Mesothelial cell of epicardium (in vitro differentiated cells): ENCODE measurements around the gene SH2D1A. TPM values are rescaled to one million over a fixed set of nuclear protein-coding genes. Genes with fewer than 3 reads are reported as not detected.
"Not testable (repeated sequence)": the region's sequence is repeated elsewhere in the genome, so short reads cannot be mapped to it uniquely, and the experiment has no call there.

Experiments used
- DNase-seq, 2 experiments: peaks; one replicate each; pipeline ENCODE4 v3.0.0; 2021; ENCODE audit warnings: low spot score in 2 of 2; ENCODE audit not compliant: unreplicated experiment in 2 of 2
- H3K27ac Mint-ChIP-seq: 2 replicates; pipeline ENCODE4 v1.8.0; 2021; ENCODE audit warnings: mixed read lengths
- H3K27me3 Mint-ChIP-seq: 2 replicates; pipeline ENCODE4 v1.8.0; 2021; ENCODE audit warnings: low read depth, mixed read lengths
- H3K36me3 Mint-ChIP-seq: 2 replicates; pipeline ENCODE4 v1.8.0; 2021; ENCODE audit warnings: mixed read lengths
- H3K4me1 Mint-ChIP-seq: 2 replicates; pipeline ENCODE4 v1.8.0; 2021; ENCODE audit warnings: mixed read lengths
- H3K4me3 Mint-ChIP-seq: 2 replicates; pipeline ENCODE4 v1.8.0; 2021; ENCODE audit warnings: mild to moderate bottlenecking, moderate library complexity, mixed read lengths
- H3K9me3 Mint-ChIP-seq: 2 replicates; pipeline ENCODE4 v1.8.0; 2021; ENCODE audit warnings: mixed read lengths
- CTCF ChIP-seq: fragments of 200-600 bp; sonication (generic); IDR thresholded peaks from one replicate; pipeline ENCODE4 v1.5.0; 2021; ENCODE audit warnings: antibody characterized with exemption; ENCODE audit not compliant: unreplicated experiment
- total RNA-seq: library from RNA; stranded (reverse); gene quantifications from 3 replicates; pipeline ENCODE4 v1.2.1, GENCODE V29; 2021

The SH2D1A gene
- not detected in 3 replicates for total RNA-seq

GRCh38 chrX:124346117-124346876 is at the start of gene SH2D1A:
TSS of gene SH2D1A (plus strand) at chrX:124346563. CDS start at chrX:124346643, 80 bp downstream.
- H3K9me3 Mint-ChIP-seq: no peaks in the 10 kb centered on the region
- H3K4me3 Mint-ChIP-seq: no peak within 1 kb of the TSS
- H3K4me1 Mint-ChIP-seq: peaks cover 3% of the 10 kb centered on the region
- no peak for TF ChIP-seq CTCF
- no peak within 1 kb of the TSS for H3K27ac Mint-ChIP-seq
- DNase-seq: no peak
- H3K27me3 Mint-ChIP-seq: no peaks in the 10 kb centered on the region
- no peaks in the 10 kb centered on the region for H3K36me3 Mint-ChIP-seq

GRCh38 chrX:124299323-124299722 is 47.0 kb upstream of the SH2D1A start:
- H3K4me3 Mint-ChIP-seq, H3K36me3 Mint-ChIP-seq, H3K27me3 Mint-ChIP-seq, H3K27ac Mint-ChIP-seq, H3K4me1 Mint-ChIP-seq, DNase-seq: not testable (repeated sequence)
- H3K9me3 Mint-ChIP-seq: peaks cover 28% of the 10 kb centered on the region

- no peaks in the 10 kb centered on the region for H3K27me3 Mint-ChIP-seq
Measured at GRCh38 chrX:124300405-124300804, 46.0 kb upstream of the SH2D1A start.

GRCh38 chrX:124307253-124307907 is 39.0 kb upstream of the SH2D1A start:
- Mint-ChIP-seq H3K4me3 (no peak overlapping the region), H3K27ac (no peak overlapping the region), H3K9me3 (peaks cover 7% of the 10 kb centered on the region), H3K4me1 (no peaks in the 10 kb centered on the region), H3K36me3 (no peaks in the 10 kb centered on the region), H3K27me3 (no peaks in the 10 kb centered on the region)
- DNase-seq: no peak
- no peak for TF ChIP-seq CTCF

More at GRCh38 chrX:124300405-124300804, 46.0 kb upstream of the SH2D1A start:
- H3K27ac Mint-ChIP-seq: no peak overlapping the region
- no peak for DNase-seq
- peaks cover 28% of the 10 kb centered on the region for H3K9me3 Mint-ChIP-seq
- no peaks in the 10 kb centered on the region for H3K36me3 Mint-ChIP-seq
- no peak for TF ChIP-seq CTCF
- H3K4me3 Mint-ChIP-seq: no peak overlapping the region
- no peaks in the 10 kb centered on the region for H3K4me1 Mint-ChIP-seq

- Mint-ChIP-seq H3K9me3 (no peaks in the 10 kb centered on the region), H3K27me3 (no peaks in the 10 kb centered on the region), H3K4me3 (no peak overlapping the region), H3K4me1 (no peaks in the 10 kb centered on the region), H3K27ac (no peak overlapping the region), H3K36me3 (no peaks in the 10 kb centered on the region)
- DNase-seq: no peak
- TF ChIP-seq CTCF: no peak
Measured at GRCh38 chrX:124325732-124326131, 20.6 kb upstream of the SH2D1A start.

- Mint-ChIP-seq H3K9me3 (peaks cover 6% of the 10 kb centered on the region), H3K4me1 (no peaks in the 10 kb centered on the region)
- no peak for DNase-seq
Measured at GRCh38 chrX:124328765-124329164, 17.6 kb upstream of the SH2D1A start.

More at GRCh38 chrX:124328765-124329164, 17.6 kb upstream of the SH2D1A start:
- no peaks in the 10 kb centered on the region for H3K27me3 Mint-ChIP-seq
- H3K36me3 Mint-ChIP-seq: no peaks in the 10 kb centered on the region
- TF ChIP-seq CTCF: no peak
- H3K4me3 Mint-ChIP-seq: no peak overlapping the region
- H3K27ac Mint-ChIP-seq: no peak overlapping the region
